OCI-LY3 (cell line): ENCODE measurements around the gene EPHA8.

Source experiments
- EZH2phosphoT487 ChIP-seq: fragments of 200-600 bp; shearing (Covaris generic); IDR thresholded peaks from 2 replicates; pipeline ENCODE4 v1.6.1; 2018; ENCODE audit warnings: antibody characterized with exemption, mixed run types, low read depth
- TF ChIP-seq, protein P1 (sequence below): fragments of 200-600, 300-600 bp; sonication (generic); IDR thresholded peaks from 2 replicates; pipeline ENCODE4 v1.5.1; 2014; ENCODE audit warnings: antibody characterized with exemption, low read length, low read depth

DNA sequence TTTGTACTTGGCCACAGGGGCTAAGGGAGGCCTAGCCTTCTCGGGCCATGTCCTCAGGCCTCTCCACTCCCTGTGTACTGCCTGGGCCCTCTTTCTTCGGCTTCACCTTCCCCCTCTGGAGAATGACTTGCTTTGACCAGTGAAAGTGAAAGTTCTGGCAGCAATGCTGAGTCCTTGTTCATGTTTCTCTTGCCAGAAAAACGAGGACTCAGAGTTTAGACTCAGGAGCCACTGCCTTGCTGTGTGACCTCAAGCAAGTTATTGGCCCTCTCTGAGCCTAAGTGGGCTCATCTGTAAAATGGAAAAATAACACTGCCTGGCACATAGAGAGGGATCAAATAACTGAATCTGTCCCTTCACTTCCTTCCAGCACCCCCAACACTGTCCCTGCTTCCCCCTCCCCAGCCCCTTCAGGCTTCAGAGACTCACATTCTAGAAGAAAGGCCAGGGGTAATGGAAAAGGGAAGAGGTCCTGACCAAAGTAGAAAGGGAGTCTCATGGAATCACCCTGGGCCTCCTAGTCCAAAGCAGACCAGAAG, 74.7 kb downstream of the EPHA8 start:
- TF ChIP-seq, protein P1, sequence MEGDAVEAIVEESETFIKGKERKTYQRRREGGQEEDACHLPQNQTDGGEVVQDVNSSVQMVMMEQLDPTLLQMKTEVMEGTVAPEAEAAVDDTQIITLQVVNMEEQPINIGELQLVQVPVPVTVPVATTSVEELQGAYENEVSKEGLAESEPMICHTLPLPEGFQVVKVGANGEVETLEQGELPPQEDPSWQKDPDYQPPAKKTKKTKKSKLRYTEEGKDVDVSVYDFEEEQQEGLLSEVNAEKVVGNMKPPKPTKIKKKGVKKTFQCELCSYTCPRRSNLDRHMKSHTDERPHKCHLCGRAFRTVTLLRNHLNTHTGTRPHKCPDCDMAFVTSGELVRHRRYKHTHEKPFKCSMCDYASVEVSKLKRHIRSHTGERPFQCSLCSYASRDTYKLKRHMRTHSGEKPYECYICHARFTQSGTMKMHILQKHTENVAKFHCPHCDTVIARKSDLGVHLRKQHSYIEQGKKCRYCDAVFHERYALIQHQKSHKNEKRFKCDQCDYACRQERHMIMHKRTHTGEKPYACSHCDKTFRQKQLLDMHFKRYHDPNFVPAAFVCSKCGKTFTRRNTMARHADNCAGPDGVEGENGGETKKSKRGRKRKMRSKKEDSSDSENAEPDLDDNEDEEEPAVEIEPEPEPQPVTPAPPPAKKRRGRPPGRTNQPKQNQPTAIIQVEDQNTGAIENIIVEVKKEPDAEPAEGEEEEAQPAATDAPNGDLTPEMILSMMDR: no peak
- no peak for TF ChIP-seq EZH2phosphoT487
